GM19463 (cell line): ENCODE data around the gene COX7A2L.

Experiments used
- ATAC-seq: cut with Tn5 transposase; IDR thresholded peaks from one replicate; pipeline ENCODE4 v1.9.1; 2021; ENCODE audit warnings: mild to moderate bottlenecking, moderate library complexity; ENCODE audit not compliant: unreplicated experiment

COX7A2L gene

DNA sequence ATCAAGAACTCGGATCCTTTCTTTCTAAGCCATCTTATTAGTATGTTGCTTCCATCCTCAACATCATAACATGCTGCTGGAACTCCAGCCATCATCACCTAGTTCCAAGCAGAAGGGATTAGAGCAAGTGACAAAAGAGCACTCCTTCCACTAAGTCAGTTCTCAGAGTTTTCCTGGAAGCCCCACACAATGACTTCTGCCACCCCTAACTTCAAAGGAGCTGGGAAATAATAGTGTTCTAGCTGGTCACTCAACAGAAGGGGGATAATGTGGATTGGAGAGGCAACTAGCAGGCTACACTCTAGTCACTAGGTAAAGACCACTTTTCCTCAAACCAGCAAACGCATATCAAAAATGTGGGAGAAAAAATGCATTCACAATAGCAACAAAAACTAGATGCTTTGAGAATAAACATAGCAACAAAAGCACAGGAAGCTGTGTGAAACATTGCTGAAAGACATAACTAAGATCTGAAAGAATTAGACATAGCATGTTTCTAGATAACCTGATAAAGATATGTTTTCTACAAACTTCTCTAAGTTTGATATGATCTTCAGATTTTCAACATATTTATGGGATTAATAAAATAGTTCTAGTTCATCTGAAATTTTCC lies 39.5 kb downstream of the COX7A2L start:
- ATAC-seq, result no peak

DNA sequence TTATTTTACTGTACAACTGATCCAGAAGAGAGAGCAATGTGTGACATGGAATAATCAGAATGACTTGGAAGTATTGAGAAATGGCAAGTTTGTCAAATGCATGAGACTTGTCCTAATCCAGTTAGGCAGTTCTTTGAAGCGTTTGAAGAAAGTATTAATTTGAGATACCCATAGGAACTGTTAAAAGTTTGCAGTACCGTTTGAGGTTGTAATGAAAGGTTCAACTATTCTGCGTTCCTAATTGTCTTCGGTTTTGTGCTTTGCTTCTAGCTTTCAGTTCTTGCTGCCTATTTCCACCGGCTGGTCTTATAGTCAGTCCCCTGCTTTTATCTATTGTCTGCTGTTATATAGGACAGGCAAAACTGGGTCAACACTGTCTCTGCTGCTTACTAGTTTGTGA lies 41.8 kb downstream of the COX7A2L start:
- no peak for ATAC-seq

DNA sequence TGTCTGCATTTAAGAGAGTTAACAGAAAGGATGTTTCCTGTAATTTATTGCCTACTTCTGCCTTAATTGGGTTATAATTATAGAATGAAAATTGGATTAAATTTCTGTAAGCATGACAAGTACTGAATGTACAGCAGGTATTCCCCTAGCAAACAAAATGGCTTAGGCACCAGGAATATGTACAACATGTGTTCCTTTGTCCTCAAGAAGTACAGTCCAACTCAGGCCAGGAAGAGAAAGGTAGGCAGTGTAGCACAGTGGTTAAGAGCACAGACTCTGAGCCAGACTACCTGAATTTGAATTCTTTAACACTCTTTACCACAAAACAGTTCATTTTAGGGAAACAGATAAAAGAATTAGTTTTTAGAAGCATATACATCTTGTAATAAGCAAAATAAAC lies 43.1 kb downstream of the COX7A2L start:
- no peak for ATAC-seq

DNA sequence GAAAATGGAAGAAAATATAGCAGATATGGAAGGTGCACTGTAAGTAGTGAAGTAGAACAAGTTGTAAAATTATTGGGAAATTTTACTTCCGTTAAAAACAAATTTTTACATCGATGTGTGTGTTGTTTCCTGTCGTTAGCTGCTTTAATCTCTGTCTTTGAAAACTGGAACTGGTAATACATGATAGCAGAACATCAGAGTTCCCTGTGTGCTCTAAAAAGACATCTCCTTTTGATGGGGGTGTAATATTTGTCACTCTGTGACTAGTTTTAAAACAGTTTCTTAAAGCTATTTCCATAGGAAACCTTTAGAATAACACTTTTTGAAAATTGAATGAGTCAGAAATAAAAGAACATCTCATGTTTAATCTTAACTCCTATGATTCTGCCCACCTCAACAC lies 43.5 kb downstream of the COX7A2L start:
- ATAC-seq, result no peak

DNA sequence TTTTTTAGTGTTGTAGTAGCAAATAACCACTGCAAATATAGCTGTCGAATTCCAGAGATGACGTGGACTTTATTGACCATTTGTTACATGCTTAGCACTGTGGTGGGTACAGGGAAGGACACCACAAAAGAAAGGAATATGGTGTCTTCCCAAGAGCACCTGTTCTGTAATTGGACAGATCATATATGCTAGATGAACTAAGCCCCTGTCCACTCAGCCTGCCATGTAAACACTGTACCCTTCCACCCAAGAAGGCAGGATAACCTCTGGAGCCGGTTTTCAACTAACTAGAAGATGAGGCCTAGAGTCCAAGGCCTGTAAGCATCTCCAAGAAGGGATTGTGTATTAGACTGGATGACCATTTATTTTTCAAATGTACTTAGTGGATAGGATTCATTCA lies 44.1 kb downstream of the COX7A2L start:
- no peak for ATAC-seq

DNA sequence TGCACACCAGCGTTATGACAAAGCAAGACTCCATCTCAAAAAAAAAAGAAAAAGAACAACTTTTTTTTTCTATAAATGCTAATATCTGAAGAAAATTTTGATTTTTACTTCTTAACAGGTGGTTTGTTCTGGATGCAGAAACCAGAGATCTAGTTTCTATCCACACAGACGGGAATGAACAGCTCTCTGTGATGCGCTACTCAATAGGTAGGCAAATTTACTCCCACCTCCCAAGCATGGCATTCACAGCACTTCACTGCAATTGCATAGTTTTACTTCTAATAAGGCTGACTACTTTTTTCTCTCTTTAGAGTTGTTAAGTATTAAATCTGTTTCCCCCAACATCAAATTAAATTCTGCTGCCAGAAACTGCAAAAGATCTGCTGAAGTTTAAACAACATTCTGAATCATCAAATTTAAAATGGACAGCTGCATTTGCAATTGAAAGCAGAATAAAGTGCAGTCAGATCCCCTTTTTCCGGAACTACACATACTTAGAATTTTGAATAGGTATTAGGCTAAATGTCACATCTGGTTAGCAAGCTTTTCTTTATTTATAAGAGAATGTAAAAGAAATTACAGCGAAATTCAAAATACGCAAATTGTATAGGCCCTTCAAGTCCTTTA lies 45.1 kb downstream of the COX7A2L start:
- no peak for ATAC-seq

DNA sequence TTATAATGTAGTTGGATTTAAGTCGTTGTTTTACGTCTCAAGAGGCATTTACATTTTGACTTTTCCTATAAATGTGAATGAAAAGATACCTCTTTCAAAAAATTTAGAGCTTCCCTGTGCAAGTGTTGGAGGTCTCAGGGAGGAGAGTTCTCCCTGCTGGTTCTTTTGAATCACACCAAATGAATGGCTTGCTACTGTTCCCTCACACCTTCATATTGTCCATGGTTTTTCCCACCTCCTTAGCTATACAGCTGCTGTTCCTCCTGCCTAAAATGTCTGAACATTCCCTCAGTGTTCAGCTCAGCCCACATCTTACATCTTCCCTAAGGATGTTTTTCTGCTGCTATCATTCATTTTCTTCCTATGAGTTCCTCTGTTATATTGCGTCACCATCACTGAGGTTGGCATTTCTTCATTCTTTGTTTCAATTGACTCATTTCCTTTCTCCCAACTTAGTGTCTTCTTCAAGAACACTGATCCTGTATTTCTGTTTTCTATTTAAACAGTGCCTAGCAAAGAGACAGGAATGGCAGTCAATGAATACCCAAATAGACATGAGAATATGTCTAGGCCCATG lies 46.0 kb downstream of the COX7A2L start:
- ATAC-seq, result no peak

DNA sequence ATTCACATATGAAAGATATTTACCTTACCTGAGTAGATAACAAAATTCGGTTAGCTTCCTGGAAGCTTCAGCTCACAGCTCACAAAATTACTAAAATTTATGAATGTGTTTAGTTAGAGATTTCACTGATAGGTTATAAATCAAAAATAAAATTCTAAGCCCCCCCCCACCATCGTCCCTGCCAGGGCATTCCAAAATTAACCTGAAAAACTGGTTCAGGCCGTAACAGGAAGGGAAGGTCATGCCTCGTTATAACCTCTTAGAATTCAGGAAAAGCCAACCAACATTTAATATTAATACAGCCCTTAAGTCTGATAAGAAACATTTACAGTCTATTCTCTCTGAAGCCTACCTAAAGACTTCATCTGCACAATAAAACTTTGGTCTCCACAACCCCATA lies 48.9 kb downstream of the COX7A2L start:
- ATAC-seq, result no peak

DNA sequence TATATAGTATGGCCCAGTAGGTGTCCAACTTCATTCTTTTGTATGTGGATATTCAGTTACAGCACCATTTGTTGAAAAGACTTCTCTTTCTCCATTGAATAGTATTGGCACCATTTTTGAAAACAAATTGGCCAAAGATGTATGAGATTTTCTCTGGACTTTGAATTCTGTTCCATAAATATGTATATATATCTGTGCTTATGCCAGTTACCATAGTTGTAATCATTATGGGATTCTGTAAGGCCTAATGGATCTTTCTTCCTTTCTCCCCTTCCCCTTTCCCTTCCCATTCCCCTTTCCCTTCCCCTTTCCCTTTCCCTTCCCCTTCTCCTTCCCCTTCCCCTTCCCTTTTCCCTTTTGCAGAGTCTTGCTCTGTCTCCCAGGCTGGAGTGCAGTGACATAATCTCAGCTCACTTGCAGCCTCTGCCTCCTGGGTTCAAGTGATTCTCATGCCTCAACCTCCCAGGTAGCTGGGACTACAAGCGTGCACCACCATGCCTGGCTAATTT lies 51.0 kb downstream of the COX7A2L start:
- ATAC-seq, result no peak

DNA sequence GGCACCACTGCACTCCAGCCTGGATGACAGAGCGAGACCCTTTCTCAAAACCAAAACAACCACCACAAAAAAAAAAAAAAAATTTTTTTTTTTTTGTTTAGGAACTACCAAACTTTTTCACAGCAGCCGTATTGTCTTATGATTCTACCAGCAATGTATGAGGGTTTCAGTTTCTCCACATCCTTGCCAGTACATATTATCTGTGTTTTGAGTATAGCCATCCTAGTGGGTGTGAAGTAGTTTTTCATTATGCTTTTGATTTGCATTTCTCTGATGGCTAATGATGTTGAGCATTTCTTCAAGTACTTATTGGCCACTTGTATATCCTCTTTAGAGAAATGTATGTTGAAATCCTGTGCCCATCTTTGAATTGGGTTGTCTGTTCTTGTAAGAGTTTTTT lies 51.7 kb downstream of the COX7A2L start:
- ATAC-seq, result no peak

DNA sequence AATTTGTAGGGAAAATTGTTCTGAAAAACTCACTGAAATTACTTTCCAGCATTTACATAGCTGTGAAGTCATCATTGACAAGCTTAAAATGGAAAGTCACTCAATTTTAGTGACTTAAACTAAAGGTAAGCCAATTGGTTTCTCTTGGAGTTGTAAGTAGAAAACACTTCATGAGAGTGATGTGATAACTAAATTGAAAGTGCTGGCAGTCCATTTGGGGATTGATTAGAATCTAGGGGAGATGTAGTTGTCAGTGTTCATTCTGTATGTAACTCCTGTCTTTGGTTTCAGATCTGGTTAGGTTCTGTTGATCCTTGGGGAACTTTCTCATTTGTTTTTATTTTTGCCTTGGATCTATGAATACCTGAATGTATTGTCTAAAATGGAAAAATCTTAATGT lies 53.8 kb downstream of the COX7A2L start:
- ATAC-seq, result no peak

DNA sequence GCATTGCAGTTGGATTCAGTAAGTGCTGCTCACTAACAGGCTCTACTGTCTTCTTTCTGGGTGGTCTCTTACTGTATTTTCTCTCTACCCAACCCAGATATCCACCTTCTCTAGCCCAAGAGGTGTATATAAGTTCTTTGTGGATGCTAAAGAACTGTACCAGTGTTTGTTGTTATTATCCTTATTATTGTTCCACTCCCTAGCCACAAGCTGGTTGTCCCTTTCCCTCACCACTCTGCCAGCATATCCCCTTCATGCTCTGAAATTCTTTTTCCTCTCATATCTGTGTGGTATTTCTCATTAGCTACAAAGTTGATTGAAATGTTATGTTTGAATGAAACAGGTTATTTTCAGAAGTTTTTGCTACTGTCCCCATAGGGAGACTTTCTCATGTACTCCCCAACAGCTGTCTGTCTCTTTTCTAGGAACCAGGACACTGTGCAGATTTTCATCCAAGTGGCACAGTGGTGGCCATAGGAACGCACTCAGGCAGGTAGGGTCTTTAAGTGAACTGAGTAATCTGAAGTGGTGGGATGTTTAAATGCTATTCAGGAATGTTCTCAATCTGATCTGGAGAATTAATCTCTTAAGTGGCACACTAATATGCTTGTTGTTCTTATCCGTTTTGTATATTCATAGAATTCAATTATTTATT lies 56.8 kb downstream of the COX7A2L start:
- ATAC-seq, result no peak

DNA sequence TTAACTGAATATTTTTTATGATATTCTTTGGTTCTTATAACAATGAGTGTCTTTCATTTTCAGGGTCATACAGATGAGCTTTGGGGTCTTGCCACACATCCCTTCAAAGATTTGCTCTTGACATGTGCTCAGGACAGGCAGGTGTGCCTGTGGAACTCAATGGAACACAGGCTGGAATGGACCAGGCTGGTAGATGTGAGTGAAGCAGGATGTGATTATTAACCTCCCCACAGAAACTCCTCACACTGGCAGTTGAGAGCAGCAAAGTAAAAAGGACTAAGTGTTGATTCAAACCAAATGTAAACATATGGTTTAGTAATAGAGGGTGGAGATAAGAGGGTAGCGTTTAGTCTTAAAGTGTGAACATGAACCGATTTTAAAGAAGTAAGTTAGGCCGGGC lies 57.8 kb downstream of the COX7A2L start:
- no peak for ATAC-seq

DNA sequence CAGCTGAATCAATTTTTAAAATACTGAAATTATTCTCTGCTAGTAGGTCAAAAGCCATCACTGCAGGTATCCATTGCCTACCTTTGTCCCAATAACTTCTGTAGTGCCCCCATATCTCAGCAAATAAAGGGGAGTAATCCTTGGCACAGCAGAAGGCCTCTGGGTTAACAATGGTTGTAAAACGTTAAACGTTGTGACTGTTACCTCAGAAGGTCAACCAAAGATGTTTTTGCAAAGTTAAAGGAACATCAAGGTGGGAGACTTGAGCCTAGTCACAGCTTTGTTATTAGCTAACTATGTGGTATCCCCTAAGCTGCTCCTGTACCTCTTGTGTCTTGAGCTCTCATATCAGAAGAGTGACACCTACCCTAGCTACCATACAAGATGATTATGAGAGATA lies 60.5 kb downstream of the COX7A2L start:
- no peak for ATAC-seq
